CD4-positive, alpha-beta T cell (primary cell): ENCODE results near the gene ALOX5AP. TPM values are rescaled to one million over a fixed set of nuclear protein-coding genes. Genes with fewer than 3 reads are reported as not detected.
A peak's percentile ranks its signal among the peaks of the same experiment; 100 is the strongest.

Source experiments
- ATAC-seq: fragments of 200-7000 bp; cut with Tn5 transposase; one replicate; pipeline ENCODE4 v1.10.0; 2022; ENCODE audit warnings: mild to moderate bottlenecking; ENCODE audit not compliant: poor library complexity
- CTCF ChIA-PET: fragments of 350-600 bp; sonication (Branson Sonifier 250); formaldehyde crosslinking; loops from one replicate; lab custom pipeline; 2021; ENCODE audit warnings: antibody characterized with exemption, inconsistent platforms; lab: Charles Lee
- POLR2A ChIA-PET: fragments of 350-600 bp; sonication (Branson Sonifier 250); formaldehyde crosslinking; loops from one replicate; lab custom pipeline; 2021; ENCODE audit warnings: antibody characterized with exemption, inconsistent platforms; lab: Charles Lee
- DNase-seq, 14 experiments: peaks; one replicate each; pipeline ENCODE4 v3.0.0-alpha.2; 2013 to 2020; ENCODE audit warnings: mixed read lengths in 2 of 14
- H3K27ac ChIP-seq, 2 donors: one replicate each; pipeline versions ENCODE4 v1.5.1 to v1.7.0; 2013; ENCODE audit warnings: low read length in 2 of 2, low read depth in 1 of 2, mild to moderate bottlenecking in 1 of 2
- H3K27me3 ChIP-seq, 2 experiments: 1 replicate in 1 of 2; 2 replicates in 1 of 2; pipeline versions ENCODE4 v1.6.1 to v1.7.0; 2013; ENCODE audit warnings: low read length in 2 of 2, control low read depth in 1 of 2, mild to moderate bottlenecking in 1 of 2, moderate library complexity in 1 of 2; ENCODE audit not compliant: insufficient read depth in 2 of 2, control insufficient read depth in 1 of 2
- H3K36me3 ChIP-seq: one replicate; pipeline ENCODE4 v1.6.1; 2013; ENCODE audit warnings: low read length, control low read depth; ENCODE audit not compliant: insufficient read depth
- H3K4me1 ChIP-seq: one replicate; pipeline ENCODE4 v1.6.1; 2013; ENCODE audit warnings: low read length, control low read depth; ENCODE audit not compliant: insufficient read depth
- H3K4me3 ChIP-seq: one replicate; pipeline ENCODE4 v1.5.1; 2013; ENCODE audit warnings: mild to moderate bottlenecking, low read length, moderate library complexity
- H3K9me3 ChIP-seq, 2 experiments: 1 replicate in 1 of 2; 2 replicates in 1 of 2; pipeline versions ENCODE4 v1.6.1 to v1.7.0; 2013; ENCODE audit warnings: low read length in 2 of 2, mild to moderate bottlenecking in 2 of 2, control low read depth in 1 of 2, moderate library complexity in 1 of 2; ENCODE audit not compliant: control insufficient read depth in 1 of 2, insufficient read depth in 1 of 2
- H3K27ac Mint-ChIP-seq: one replicate; pipeline ENCODE4 v1.8.0; 2020; ENCODE audit warnings: mixed read lengths
- H3K27me3 Mint-ChIP-seq: one replicate; pipeline ENCODE4 v1.8.0; 2021; ENCODE audit warnings: mixed read lengths
- H3K36me3 Mint-ChIP-seq: one replicate; pipeline ENCODE4 v1.8.0; 2021; ENCODE audit warnings: low read depth, mixed read lengths
- H3K4me1 Mint-ChIP-seq: one replicate; pipeline ENCODE4 v1.8.0; 2021; ENCODE audit warnings: low read depth, mixed read lengths
- H3K4me3 Mint-ChIP-seq: one replicate; pipeline ENCODE4 v1.8.0; 2020; ENCODE audit warnings: mild to moderate bottlenecking, mixed read lengths
- H3K9me3 Mint-ChIP-seq: one replicate; pipeline ENCODE4 v1.8.0; 2020; ENCODE audit warnings: mixed read lengths
- intact Hi-C, 2 experiments: fragments of 100-400 bp; cut with DNase I in 1 of 2; cut with micrococcal nuclease in 1 of 2; formaldehyde crosslinking; loops; one replicate each; pipeline versions ENCODE4 v1.15.1 to v1.9.0; 2023 to 2025; cut with DNase I, micrococcal nuclease
- total RNA-seq, 174 experiments: library from RNA in 2 of 174; stranded (reverse) in 2 of 174; gene quantifications; one replicate each; pipeline ENCODE4 v1.2.3 and lab custom pipeline; 2021 to 2026
- TF ChIP-seq, protein P1 (sequence below): fragments of 200-600 bp; IDR thresholded peaks from one replicate; pipeline ENCODE4 v1.8.0; 2022; ENCODE audit warnings: antibody characterized with exemption, mild to moderate bottlenecking

The ALOX5AP gene
- total RNA-seq, 2 experiments from 2014 or later = 16.5 to 19.0 TPM

DNA sequence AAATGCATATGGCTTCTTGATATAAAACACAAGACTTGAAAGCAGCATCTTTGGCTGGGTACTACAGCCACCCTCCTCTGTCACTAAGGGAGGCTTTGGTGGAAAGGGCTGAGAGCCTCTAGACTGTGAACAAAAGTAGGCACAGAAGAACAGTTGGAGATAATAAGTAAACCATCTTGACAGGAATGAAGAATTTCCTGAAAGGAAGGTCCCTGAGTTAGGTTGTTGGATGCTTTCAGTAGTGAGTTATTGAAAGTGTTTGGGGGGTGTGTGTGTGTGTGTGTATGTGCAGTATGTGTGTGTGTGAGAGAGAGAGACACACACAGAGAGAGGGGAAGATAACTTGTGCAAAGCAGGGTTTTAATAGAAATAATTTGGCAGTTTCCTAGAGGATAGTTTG lies 38.2 kb downstream of the ALOX5AP start:
- Mint-ChIP-seq H3K27me3 (no peaks in the 10 kb centered on the region), H3K4me1 (peaks cover 17% of the 10 kb centered on the region), H3K36me3 (peaks cover 4% of the 10 kb centered on the region), H3K9me3 (no peaks in the 10 kb centered on the region), H3K4me3 (no peak overlapping the region), H3K27ac (peak overlapping the region; percentile 77)
- Histone ChIP-seq H3K27me3 (no peaks in the 10 kb centered on the region), H3K4me3 (no peak overlapping the region), H3K27ac (peak overlapping the region in 1 of 2 donors; percentile 20), H3K36me3 (no peaks in the 10 kb centered on the region), H3K4me1 (peaks cover 20% of the 10 kb centered on the region), H3K9me3 (no peaks in the 10 kb centered on the region)
- TF ChIP-seq, protein P1, sequence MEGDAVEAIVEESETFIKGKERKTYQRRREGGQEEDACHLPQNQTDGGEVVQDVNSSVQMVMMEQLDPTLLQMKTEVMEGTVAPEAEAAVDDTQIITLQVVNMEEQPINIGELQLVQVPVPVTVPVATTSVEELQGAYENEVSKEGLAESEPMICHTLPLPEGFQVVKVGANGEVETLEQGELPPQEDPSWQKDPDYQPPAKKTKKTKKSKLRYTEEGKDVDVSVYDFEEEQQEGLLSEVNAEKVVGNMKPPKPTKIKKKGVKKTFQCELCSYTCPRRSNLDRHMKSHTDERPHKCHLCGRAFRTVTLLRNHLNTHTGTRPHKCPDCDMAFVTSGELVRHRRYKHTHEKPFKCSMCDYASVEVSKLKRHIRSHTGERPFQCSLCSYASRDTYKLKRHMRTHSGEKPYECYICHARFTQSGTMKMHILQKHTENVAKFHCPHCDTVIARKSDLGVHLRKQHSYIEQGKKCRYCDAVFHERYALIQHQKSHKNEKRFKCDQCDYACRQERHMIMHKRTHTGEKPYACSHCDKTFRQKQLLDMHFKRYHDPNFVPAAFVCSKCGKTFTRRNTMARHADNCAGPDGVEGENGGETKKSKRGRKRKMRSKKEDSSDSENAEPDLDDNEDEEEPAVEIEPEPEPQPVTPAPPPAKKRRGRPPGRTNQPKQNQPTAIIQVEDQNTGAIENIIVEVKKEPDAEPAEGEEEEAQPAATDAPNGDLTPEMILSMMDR = no peak
- DNase-seq (no peak), ATAC-seq (no peak)
- CTCF ChIA-PET = interaction anchor here (0.7 to 0.9 kb wide), 2 partner anchors 10 to 38 kb away, joined by 3 read pairs; partner anchors contain the start of gene ALOX5AP
- POLR2A ChIA-PET = interaction anchor here (1.2 kb wide), 1 partner anchor 30 kb away, joined by 3 read pairs; no protein-coding TSS in a partner anchor
- intact Hi-C loops = no loop called here

DNA sequence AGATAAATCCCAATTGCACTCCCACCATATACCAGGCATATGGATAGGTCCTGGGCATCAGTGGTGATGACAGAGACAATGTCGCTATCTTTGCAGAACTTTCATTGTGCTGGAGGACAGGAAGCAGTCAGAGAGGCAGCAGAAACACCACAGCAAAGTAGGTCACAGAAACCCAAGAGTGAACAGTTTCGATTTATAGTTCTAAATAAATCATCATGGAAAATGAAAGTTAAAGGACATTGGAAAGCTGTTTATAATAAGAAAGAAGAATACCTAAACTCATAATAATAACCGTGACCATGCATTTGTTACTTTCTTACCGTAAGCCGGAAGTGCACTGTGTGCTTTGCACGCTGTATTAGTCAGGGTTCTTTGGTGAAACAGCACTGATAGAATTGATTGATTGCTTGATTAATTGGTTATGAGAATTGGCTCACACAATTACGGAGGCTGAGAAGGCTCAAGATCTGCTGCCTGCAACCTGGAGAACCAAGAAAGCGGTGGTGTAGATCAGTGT lies 38.9 kb downstream of the ALOX5AP start:
- Mint-ChIP-seq H3K4me3 (peak overlapping the region; percentile 30), H3K27me3 (no peaks in the 10 kb centered on the region), H3K4me1 (peaks cover 17% of the 10 kb centered on the region), H3K9me3 (no peaks in the 10 kb centered on the region), H3K27ac (peak overlapping the region; percentile 77), H3K36me3 (peaks cover 4% of the 10 kb centered on the region)
- H3K4me3 ChIP-seq = peak overlapping the region; percentile 26
- ChIA-PET POLR2A (interaction anchor here (0.6 to 1.2 kb wide), 2 partner anchors 23 to 30 kb away, joined by 3 read pairs; no protein-coding TSS in a partner anchor), CTCF (no interaction called here)
- ATAC-seq (peak; percentile 92), DNase-seq (peak in 4 of 14 experiments; percentile 26 to 83 (median 58))
- H3K27me3 ChIP-seq = no peaks in the 10 kb centered on the region
- no peaks in the 10 kb centered on the region for H3K36me3 ChIP-seq
- intact Hi-C loops = loop anchor here in 1 of 2 experiments (1.0 kb wide), 1 partner anchor 30 kb away; no protein-coding TSS in a partner anchor
- H3K4me1 ChIP-seq = peaks cover 20% of the 10 kb centered on the region
- H3K9me3 ChIP-seq = no peaks in the 10 kb centered on the region
- peak overlapping the region in 1 of 2 donors; percentile 79 for H3K27ac ChIP-seq
- TF ChIP-seq, protein P1 = no peak

DNA sequence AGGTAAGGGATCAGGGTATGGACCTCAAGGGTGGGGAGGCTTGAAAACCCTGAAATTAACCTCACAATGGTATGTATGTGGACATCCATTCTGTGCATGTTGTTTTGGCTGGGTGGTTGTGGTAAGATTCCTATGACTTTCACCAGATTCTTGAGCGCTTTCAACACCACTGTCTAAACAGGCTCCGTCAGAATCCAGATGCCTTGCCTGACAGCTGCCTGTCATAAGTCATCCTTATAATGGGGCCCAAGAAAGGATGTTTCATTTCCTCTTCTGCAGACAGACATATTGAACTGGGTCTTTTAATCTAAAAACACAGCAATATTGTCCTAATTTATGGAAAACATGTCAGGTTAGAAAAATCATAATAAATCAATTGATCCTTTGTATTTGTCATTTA lies 41.3 kb downstream of the ALOX5AP start:
- Histone ChIP-seq H3K27me3 (no peaks in the 10 kb centered on the region), H3K4me3 (no peak overlapping the region), H3K36me3 (no peaks in the 10 kb centered on the region), H3K9me3 (no peaks in the 10 kb centered on the region), H3K27ac (no peak overlapping the region), H3K4me1 (peaks cover 20% of the 10 kb centered on the region)
- H3K9me3 Mint-ChIP-seq = no peaks in the 10 kb centered on the region
- H3K36me3 Mint-ChIP-seq = no peaks in the 10 kb centered on the region
- TF ChIP-seq, protein P1 = no peak
- no peak overlapping the region for H3K4me3 Mint-ChIP-seq
- ATAC-seq (no peak), DNase-seq (peak in 2 of 14 experiments; percentile 21 to 22)
- POLR2A ChIA-PET = no interaction called here
- H3K4me1 Mint-ChIP-seq = peaks cover 17% of the 10 kb centered on the region
- no peaks in the 10 kb centered on the region for H3K27me3 Mint-ChIP-seq
- intact Hi-C loops = no loop called here
- CTCF ChIA-PET = no interaction called here
- no peak overlapping the region for H3K27ac Mint-ChIP-seq
